ENCODE measurements around the gene MVB12B. TPM values are rescaled to one million over a fixed set of nuclear protein-coding genes. Genes with fewer than 3 reads are reported as not detected.

MVB12B gene
- total RNA-seq, 2 experiments from 2014 or later, result 33.5 to 34.1 TPM

DNA sequence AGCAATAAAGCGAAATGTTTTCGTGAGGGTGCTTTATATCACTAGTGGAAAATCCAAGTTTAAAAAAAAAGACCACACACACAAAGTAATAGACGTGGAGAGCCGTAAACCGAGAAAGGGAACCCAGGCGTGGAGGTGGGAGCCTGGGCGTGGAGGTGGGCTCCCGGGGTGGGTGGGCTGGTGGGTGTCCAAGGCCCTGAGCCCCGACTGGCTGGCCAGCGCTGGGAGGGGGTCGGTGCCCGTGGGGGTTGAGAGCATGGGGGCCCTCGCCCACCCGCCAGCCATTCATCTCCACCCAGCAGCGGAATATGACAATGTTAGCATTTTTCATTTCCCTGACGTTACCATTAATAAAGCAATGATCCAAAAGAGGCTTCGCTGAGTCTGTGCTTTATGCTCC is 135.0 kb downstream of the MVB12B start:
- no peaks in the 10 kb centered on the region for H3K27me3 Mint-ChIP-seq
- peaks cover 20% of the 10 kb centered on the region for H3K4me1 Mint-ChIP-seq
- POLR2A ChIA-PET, result interaction anchor here (0.8 kb wide), 1 partner anchor 8 kb away, joined by 3 read pairs; no protein-coding TSS in a partner anchor
- peaks cover 11% of the 10 kb centered on the region for H3K36me3 Mint-ChIP-seq
- no peak overlapping the region for H3K27ac Mint-ChIP-seq
- peaks cover 3% of the 10 kb centered on the region for H3K9me3 Mint-ChIP-seq
- no peak overlapping the region for H3K4me3 Mint-ChIP-seq
- DNase-seq (no peak), ATAC-seq (ENCODE audit: low read depth) (no peak)

DNA sequence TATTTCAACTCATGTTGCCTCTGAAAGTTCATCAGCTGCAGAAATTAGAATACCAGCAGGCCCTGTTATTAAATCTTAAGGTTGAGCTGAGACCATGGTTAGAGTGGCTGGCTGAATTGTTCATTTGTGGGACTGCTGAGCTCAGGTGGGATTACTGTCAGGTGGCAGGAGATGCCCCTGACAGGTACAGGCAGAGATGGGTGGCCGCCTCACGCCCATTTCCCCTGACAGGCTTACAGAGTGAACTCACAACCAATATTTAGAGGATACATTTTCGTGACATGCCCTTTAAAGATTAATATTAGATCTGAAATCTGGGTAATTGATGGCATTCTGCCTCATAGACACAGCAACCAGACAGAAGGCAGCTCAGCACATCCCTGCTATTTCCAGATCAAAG is 136.0 kb downstream of the MVB12B start:
- peaks cover 19% of the 10 kb centered on the region for H3K36me3 Mint-ChIP-seq
- DNase-seq (peak; percentile 4), ATAC-seq (ENCODE audit: low read depth) (no peak)
- no peaks in the 10 kb centered on the region for H3K27me3 Mint-ChIP-seq
- H3K9me3 Mint-ChIP-seq, result peaks cover 3% of the 10 kb centered on the region
- H3K4me1 Mint-ChIP-seq, result peaks cover 25% of the 10 kb centered on the region
- POLR2A ChIA-PET, result no interaction called here
- no peak overlapping the region for H3K27ac Mint-ChIP-seq
- no peak overlapping the region for H3K4me3 Mint-ChIP-seq

DNA sequence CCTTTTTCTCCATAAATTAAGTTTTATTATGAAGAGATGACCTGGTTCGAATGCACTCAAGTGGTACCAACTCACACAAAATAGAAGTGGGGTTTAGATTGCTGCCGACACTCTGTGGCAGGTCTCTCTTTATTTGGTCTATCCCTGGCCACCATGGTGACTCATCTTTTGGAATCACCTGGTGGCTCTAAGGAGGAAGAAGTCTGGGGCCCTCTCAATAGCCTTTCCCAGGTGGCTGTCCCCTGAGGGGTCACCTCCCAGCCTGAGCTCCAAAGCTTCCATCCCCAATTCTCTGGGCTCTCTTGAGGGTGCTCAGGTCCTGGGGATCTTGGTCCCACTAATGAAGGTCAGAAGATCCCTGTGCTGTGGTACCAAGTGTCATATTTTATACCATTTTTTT is 136.8 kb downstream of the MVB12B start:
- H3K27ac Mint-ChIP-seq, result no peak overlapping the region
- peaks cover 32% of the 10 kb centered on the region for H3K4me1 Mint-ChIP-seq
- no peak for DNase-seq
- no peaks in the 10 kb centered on the region for H3K27me3 Mint-ChIP-seq
- H3K9me3 Mint-ChIP-seq, result peaks cover 3% of the 10 kb centered on the region
- H3K36me3 Mint-ChIP-seq, result peaks cover 26% of the 10 kb centered on the region
- no peak overlapping the region for H3K4me3 Mint-ChIP-seq
- POLR2A ChIA-PET, result no interaction called here
- no peak for ATAC-seq (ENCODE audit: low read depth)

DNA sequence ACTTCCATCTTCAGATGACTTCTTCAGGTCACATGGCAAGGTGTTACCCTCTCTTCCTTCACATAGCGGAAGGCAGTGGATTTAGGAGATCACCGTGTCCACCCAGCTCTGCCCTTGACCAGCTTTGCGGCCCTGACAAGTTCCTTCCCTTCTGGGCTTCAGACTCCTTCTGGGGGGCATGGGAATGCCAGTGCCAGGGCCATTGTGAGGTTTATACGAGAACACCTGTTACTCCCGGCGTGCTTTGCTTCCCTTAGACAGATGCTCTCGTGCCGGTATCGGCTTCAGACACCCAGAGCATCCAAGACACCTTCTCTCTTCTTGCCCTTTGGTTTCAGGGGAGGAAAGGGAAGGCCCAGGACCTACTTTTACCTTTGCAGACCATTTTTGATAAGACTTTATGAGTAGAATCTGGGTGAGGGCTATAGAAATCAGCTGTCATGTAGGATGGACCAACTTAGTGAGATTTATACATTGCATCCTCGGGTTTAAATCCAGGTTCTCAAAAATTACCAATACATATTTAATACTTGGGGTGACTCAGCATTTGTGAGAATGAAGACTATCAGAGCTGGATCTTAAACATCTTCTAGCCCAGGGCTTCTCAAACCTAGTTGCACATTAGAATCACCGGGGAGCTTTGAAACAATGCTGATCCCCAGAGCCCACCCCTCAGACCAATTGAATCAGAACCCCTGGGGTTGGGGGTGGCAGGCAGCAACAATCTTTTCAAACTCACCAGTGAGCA is 138.2 kb downstream of the MVB12B start:
- Mint-ChIP-seq H3K4me1 (peaks cover 46% of the 10 kb centered on the region), H3K27ac (no peak overlapping the region), H3K4me3 (no peak overlapping the region), H3K36me3 (peaks cover 31% of the 10 kb centered on the region), H3K27me3 (no peaks in the 10 kb centered on the region), H3K9me3 (peaks cover 3% of the 10 kb centered on the region)
- POLR2A ChIA-PET, result no interaction called here
- DNase-seq (no peak), ATAC-seq (ENCODE audit: low read depth) (no peak)

DNA sequence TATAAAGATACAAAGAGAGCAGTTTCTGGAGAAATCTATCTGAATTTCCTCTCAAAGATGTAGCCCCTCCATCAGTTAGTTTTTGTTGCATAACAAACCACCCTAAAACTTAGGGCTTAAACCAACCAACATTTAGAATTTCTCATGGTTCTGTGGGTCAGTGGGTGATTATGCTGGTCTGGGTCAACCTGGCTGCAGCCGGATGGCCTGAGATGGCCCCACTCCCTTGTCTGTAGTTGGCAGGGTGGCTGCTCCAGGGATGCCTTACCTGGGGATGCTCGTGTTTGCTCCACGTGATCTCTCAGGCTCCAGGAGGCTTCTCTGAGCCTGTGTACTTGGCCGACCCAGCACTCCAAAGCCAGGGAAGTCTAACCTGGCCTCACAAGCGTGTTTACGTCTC is 139.3 kb downstream of the MVB12B start:
- H3K4me3 Mint-ChIP-seq, result no peak overlapping the region
- H3K27me3 Mint-ChIP-seq, result no peaks in the 10 kb centered on the region
- ATAC-seq (ENCODE audit: low read depth) (no peak), DNase-seq (no peak)
- H3K36me3 Mint-ChIP-seq, result peaks cover 31% of the 10 kb centered on the region
- peaks cover 3% of the 10 kb centered on the region for H3K9me3 Mint-ChIP-seq
- peaks cover 57% of the 10 kb centered on the region for H3K4me1 Mint-ChIP-seq
- H3K27ac Mint-ChIP-seq, result no peak overlapping the region
- POLR2A ChIA-PET, result no interaction called here

DNA sequence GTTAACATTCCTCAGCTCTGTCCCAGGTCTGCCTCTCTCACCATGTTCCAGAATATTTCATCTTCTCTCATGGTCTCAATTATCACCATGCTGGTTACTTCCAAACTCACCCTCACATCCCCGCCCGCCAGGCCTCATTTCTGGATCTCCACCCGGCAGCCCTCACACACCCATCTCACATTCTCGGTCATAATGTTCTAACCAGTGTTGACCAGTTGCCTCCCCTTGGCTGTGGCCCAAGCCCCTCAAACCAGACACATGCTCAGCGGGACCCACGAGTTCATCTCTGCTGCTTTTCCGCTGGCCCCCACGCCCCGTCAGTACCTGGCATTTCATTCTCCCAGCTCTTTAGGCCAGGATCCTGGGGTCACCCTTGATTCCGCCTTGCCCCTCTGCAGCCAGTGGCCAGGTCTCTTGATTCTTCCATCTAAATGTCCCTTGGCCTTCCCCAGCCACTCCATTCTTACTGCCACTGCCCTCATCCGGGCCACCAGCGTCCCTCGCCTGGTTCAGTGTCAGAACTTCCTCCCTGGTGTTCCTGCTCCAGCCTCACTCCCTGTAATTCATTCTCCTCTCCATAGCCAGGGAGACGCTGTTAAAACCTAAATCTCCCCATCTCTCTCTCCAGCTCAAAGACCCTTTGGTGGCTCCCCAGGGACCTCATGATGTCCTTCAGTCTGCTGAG is 141.7 kb downstream of the MVB12B start:
- H3K27ac Mint-ChIP-seq, result peak overlapping the region; percentile 96
- H3K4me1 Mint-ChIP-seq, result peaks cover 78% of the 10 kb centered on the region
- POLR2A ChIA-PET, result interaction anchor here (0.9 to 3.0 kb wide), 3 partner anchors 12 to 142 kb away, joined by 3 to 12 read pairs (median 5); partner anchors contain the start of gene MVB12B
- ATAC-seq (ENCODE audit: low read depth), result no peak
- peaks cover 3% of the 10 kb centered on the region for H3K9me3 Mint-ChIP-seq
- H3K36me3 Mint-ChIP-seq, result peaks cover 37% of the 10 kb centered on the region
- H3K4me3 Mint-ChIP-seq, result no peak overlapping the region
- DNase-seq, result no peak
- no peaks in the 10 kb centered on the region for H3K27me3 Mint-ChIP-seq

DNA sequence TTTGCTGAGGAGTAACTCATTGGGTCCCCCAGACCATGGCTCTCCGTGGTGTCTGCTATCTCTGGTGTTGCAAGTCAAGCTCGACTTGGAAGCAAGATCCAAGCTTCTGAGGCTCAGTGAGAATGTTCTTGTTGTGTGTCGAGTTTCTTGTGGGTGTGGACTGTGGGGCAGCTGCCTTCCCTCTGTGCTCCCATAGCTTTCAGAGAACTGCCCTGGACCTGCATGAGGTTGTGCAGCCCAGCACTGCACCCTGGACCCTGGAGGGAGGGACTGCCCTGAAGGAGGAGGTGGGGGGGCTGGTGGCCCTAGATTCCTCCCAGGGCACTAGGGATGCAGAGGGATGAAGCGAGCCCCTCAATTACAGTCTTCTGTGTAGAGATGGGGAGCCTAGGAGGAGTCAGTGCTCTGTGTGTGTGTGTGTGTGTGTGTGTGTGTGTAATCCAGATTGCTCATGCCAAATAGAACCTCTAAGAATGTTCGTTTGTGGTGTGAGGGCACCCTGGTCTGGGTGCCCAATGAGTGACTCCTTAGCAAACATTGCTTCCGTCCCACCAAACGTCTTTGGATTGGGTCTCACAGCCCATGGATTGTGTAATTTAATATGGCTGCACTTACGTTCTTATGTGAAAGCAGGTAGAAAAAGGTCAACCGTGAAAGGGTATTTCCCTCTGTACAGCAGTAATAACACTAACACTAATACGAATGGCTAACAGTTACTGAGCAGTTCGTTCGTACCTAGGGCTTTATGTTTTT is 143.8 kb downstream of the MVB12B start:
- H3K27ac Mint-ChIP-seq, result peak overlapping the region; percentile 96
- H3K4me3 Mint-ChIP-seq, result peak overlapping the region; percentile 75
- POLR2A ChIA-PET, result interaction anchor here (0.7 to 3.0 kb wide), 9 partner anchors 12 to 144 kb away, joined by 3 to 12 read pairs (median 5); partner anchors contain the start of gene MVB12B
- H3K27me3 Mint-ChIP-seq, result no peaks in the 10 kb centered on the region
- DNase-seq (no peak), ATAC-seq (ENCODE audit: low read depth) (peak; percentile 28)
- no peaks in the 10 kb centered on the region for H3K9me3 Mint-ChIP-seq
- H3K4me1 Mint-ChIP-seq, result peaks cover 72% of the 10 kb centered on the region
- H3K36me3 Mint-ChIP-seq, result peaks cover 44% of the 10 kb centered on the region

DNA sequence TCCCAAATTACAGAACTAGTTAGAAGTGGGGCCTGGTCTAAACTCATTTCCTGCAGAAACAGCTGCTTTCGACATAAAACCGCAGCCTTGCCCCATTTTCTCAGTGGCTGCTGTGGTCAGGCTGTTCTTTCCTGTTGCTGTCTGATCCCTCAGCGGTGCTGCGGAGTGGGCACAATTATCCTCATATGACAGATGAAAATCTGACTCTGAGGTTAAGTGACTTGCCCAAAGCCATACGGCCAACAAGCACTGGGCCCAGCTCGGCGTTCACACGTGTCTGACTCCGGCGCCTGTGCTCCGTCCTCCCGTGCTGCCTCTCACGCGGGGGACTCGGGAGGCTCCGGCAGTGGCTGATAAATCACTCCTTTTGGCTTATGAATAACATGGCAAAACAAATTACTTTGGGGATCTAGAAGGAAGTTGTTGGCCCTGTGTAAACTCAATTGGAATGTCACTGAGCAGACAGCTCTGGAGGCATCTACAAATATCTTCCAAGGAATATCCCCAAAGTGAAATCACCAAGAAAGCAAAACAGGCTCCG is 144.5 kb downstream of the MVB12B start:
- ATAC-seq (ENCODE audit: low read depth), result peak; percentile 72
- DNase-seq, result peak; percentile 81
- POLR2A ChIA-PET, result interaction anchor here (0.7 to 3.0 kb wide), 7 partner anchors 11 to 144 kb away, joined by 3 to 12 read pairs (median 5); partner anchors contain the start of gene MVB12B
- peak overlapping the region; percentile 96 for H3K27ac Mint-ChIP-seq
- peaks cover 50% of the 10 kb centered on the region for H3K36me3 Mint-ChIP-seq
- no peaks in the 10 kb centered on the region for H3K9me3 Mint-ChIP-seq
- no peaks in the 10 kb centered on the region for H3K27me3 Mint-ChIP-seq
- H3K4me1 Mint-ChIP-seq, result peaks cover 70% of the 10 kb centered on the region
- H3K4me3 Mint-ChIP-seq, result peak overlapping the region; percentile 75

DNA sequence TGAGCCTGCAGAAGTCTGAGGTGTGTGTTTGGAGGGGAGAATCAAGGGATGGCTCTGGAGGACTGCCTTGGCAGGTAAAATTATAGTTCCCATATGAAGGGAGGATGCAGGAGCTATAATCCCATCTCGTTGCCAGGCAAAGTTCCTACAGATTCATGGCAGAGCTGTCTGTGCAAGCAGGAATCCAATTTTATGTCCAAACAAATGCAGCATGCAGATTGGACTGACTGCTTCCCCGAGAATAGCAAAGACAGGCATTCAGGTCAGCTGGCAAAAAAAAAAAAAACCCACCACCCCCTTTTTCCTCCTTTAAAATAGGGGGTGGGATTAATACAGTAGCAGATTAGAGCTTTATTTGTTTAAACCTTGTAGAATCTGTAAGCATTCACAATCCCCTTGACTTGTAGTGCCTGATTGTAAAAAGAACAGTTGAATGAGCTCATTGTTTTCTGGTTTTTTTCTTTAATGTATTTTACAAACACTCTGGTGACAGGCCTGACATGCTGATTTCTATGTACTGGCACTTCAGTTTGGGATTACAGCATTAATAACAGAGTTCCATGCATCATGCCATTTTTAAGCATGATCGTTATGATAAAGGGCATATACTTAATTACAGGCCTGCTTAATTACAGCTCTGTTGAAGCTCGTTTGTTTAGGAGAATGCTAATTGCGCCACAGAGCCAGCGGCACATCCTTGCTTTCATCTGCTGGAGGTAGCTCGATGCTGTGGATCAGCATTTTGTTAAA is 145.7 kb downstream of the MVB12B start:
- H3K27ac Mint-ChIP-seq, result peak overlapping the region; percentile 96
- H3K4me3 Mint-ChIP-seq, result peak overlapping the region; percentile 75
- no peak for ATAC-seq (ENCODE audit: low read depth)
- H3K36me3 Mint-ChIP-seq, result peaks cover 49% of the 10 kb centered on the region
- no peak for DNase-seq
- no peaks in the 10 kb centered on the region for H3K27me3 Mint-ChIP-seq
- peaks cover 63% of the 10 kb centered on the region for H3K4me1 Mint-ChIP-seq
- POLR2A ChIA-PET, result interaction anchor here (1.0 to 2.4 kb wide), 5 partner anchors 11 to 144 kb away, joined by 3 to 17 read pairs (median 7); no protein-coding TSS in a partner anchor
- no peaks in the 10 kb centered on the region for H3K9me3 Mint-ChIP-seq

DNA sequence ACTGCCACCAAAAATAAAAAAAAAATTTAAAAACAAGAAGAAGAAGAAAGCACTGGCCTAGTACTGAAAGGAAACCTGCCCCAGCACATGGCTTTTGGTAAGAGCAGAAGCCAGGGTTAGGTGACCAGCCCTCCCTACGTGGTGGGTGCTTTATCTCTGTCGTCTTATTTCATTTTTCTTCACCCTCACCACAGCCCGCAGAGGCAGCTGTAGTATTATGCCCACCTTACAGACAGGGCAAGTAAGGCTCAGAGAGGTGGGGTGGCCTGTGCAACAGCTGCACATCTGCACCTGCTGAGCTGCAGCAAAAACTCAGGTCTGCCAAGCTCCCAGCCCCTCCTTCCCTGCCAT is 146.3 kb downstream of the MVB12B start:
- Mint-ChIP-seq H3K36me3 (peaks cover 45% of the 10 kb centered on the region), H3K4me1 (peaks cover 58% of the 10 kb centered on the region), H3K4me3 (no peak overlapping the region), H3K9me3 (no peaks in the 10 kb centered on the region), H3K27me3 (no peaks in the 10 kb centered on the region), H3K27ac (peak overlapping the region; percentile 15)
- DNase-seq (no peak), ATAC-seq (ENCODE audit: low read depth) (no peak)
- POLR2A ChIA-PET, result interaction anchor here (1.0 to 2.4 kb wide), 6 partner anchors 10 to 145 kb away, joined by 3 to 17 read pairs (median 6); no protein-coding TSS in a partner anchor

DNA sequence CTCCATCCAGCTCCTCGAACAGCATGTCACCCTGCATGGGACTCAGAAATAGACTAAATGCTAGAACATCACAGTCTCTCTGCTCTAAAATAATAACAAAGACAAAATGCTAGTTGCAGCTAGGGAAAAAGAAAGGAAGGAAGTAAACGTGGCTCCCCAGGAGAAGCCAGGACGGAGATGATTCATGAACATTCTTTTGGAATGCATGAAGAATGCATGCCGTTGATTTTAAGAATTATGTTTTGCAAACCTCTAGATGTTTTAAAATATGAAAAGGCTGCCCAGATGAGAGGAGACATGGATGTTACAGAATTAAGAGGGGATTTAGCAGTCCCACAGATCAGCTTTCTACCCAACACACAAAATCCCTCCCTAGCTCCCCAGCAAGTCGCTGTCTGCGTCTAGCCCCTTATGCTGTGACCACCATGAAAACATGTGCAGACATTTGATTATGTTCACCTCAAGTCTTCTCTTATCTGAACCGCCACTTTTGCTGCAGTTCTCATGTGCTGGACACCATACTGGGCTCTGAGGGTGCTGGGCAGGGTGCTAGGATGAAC is 147.7 kb downstream of the MVB12B start:
- no peak for ATAC-seq (ENCODE audit: low read depth)
- POLR2A ChIA-PET, result interaction anchor here (0.6 to 2.4 kb wide), 3 partner anchors 9 to 914 kb away, joined by 4 to 17 read pairs (median 4); no protein-coding TSS in a partner anchor
- no peak overlapping the region for H3K27ac Mint-ChIP-seq
- H3K4me1 Mint-ChIP-seq, result peaks cover 45% of the 10 kb centered on the region
- no peak overlapping the region for H3K4me3 Mint-ChIP-seq
- H3K9me3 Mint-ChIP-seq, result no peaks in the 10 kb centered on the region
- no peaks in the 10 kb centered on the region for H3K27me3 Mint-ChIP-seq
- H3K36me3 Mint-ChIP-seq, result peaks cover 35% of the 10 kb centered on the region
- no peak for DNase-seq

DNA sequence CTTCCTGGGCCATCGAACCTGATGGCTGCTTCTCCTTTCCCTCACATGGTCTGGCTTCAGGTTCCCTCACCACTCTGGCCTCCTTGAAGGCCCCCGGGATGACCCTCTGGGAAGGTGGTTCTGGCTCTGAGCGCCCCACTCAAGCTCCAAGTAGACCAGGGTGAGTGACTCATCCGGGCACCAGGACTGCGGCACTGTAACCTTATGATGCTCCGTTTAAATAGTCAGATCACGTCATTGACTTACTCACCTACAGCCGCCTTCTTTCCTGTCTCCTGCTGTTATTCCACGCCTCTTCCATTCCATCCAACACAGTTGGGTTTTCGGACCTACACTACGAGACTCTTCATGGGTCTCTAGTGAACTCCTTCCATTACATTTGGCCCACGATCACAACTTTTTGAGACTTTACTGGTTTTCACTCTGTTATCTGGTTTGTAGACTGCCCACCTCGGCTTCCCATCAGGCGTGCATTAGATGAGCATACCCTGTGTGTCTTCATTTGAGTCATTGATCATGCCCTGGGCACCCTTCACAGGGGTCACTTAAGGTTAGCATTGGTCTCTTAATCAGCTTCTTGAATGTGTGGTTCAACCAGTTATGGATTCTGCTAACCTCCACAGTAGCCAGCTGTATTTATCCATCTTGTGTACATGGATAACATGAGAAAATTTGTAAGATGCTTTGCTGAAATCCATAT is 148.3 kb downstream of the MVB12B start:
- no peak for DNase-seq
- no peaks in the 10 kb centered on the region for H3K9me3 Mint-ChIP-seq
- no peak overlapping the region for H3K4me3 Mint-ChIP-seq
- POLR2A ChIA-PET, result interaction anchor here (0.6 kb wide), 1 partner anchor 913 kb away, joined by 4 read pairs; no protein-coding TSS in a partner anchor
- H3K27me3 Mint-ChIP-seq, result no peaks in the 10 kb centered on the region
- H3K36me3 Mint-ChIP-seq, result peaks cover 35% of the 10 kb centered on the region
- peaks cover 38% of the 10 kb centered on the region for H3K4me1 Mint-ChIP-seq
- no peak for ATAC-seq (ENCODE audit: low read depth)
- peak overlapping the region; percentile 50 for H3K27ac Mint-ChIP-seq

Measured in activated naive CD8-positive, alpha-beta T cell treated with anti-CD3 and anti-CD28 coated beads, Interleukin-2, amount 10 ng/mL, durations not matched to agents 7 days and 5 days (primary cell).